CD4-positive, alpha-beta memory T cell (primary cell): Measurements from ENCODE around the gene KIFC3. TPM values are rescaled to one million over a fixed set of nuclear protein-coding genes. Genes with fewer than 3 reads are reported as not detected.
"Not testable (repeated sequence)": the region's sequence is repeated elsewhere in the genome, so short reads cannot be mapped to it uniquely, and the experiment has no call there.

Experiments
- CTCF ChIA-PET: fragments of 350-600 bp; sonication (Branson Sonifier 250); formaldehyde crosslinking; loops from one replicate; lab custom pipeline; 2021; ENCODE audit warnings: inconsistent platforms; ENCODE audit not compliant: partially characterized antibody; lab: Charles Lee
- POLR2A ChIA-PET: fragments of 350-600 bp; sonication (Branson Sonifier 250); formaldehyde crosslinking; loops from one replicate; lab custom pipeline; 2021; ENCODE audit not compliant: partially characterized antibody; lab: Charles Lee
- DNase-seq, 5 donors: peaks; one replicate each; pipeline versions ENCODE4 v3.0.0 to v3.0.0-alpha.2; 2020 to 2022; ENCODE audit warnings: mixed read lengths in 1 of 5
- H3K27ac ChIP-seq: one replicate; pipeline ENCODE4 v1.7.0; 2013; ENCODE audit warnings: low read depth, low read length
- H3K27me3 ChIP-seq: 2 replicates; pipeline ENCODE4 v1.7.0; 2013; ENCODE audit warnings: mild to moderate bottlenecking, low read length, moderate library complexity; ENCODE audit not compliant: insufficient read depth
- H3K36me3 ChIP-seq: 2 replicates; pipeline ENCODE4 v1.7.0; 2013; ENCODE audit warnings: mild to moderate bottlenecking, low read length, moderate library complexity; ENCODE audit not compliant: insufficient read depth
- H3K4me1 ChIP-seq: 2 replicates; pipeline ENCODE4 v1.7.0; 2013; ENCODE audit warnings: mild to moderate bottlenecking, low read length, moderate library complexity; ENCODE audit not compliant: insufficient read depth
- H3K4me3 ChIP-seq, 2 donors: one replicate each; pipeline ENCODE4 v1.7.0; 2013; ENCODE audit warnings: low read length in 2 of 2, mild to moderate bottlenecking in 1 of 2
- H3K9me3 ChIP-seq, 2 donors: one replicate each; pipeline ENCODE4 v1.7.0; 2013; ENCODE audit warnings: low read length in 2 of 2, control low read depth in 1 of 2; ENCODE audit not compliant: control insufficient read depth in 1 of 2
- H3K27ac Mint-ChIP-seq, 7 donors: one replicate each; pipeline ENCODE4 v1.8.0; 2020 to 2021; ENCODE audit warnings: mixed read lengths in 7 of 7, mild to moderate bottlenecking in 6 of 7, inconsistent platforms in 3 of 7, moderate library complexity in 3 of 7
- H3K27me3 Mint-ChIP-seq, 2 donors: one replicate each; pipeline ENCODE4 v1.8.0; 2020 to 2021; ENCODE audit warnings: mixed read lengths in 2 of 2
- H3K36me3 Mint-ChIP-seq, 2 donors: one replicate each; pipeline ENCODE4 v1.8.0; 2020 to 2021; ENCODE audit warnings: mixed read lengths in 2 of 2, inconsistent platforms in 1 of 2, mild to moderate bottlenecking in 1 of 2
- H3K4me1 Mint-ChIP-seq, 4 donors: one replicate each; pipeline ENCODE4 v1.8.0; 2020 to 2021; ENCODE audit warnings: mixed read lengths in 4 of 4, mild to moderate bottlenecking in 1 of 4
- H3K4me3 Mint-ChIP-seq, 8 donors: one replicate each; pipeline ENCODE4 v1.8.0; 2020 to 2021; ENCODE audit warnings: mixed read lengths in 8 of 8, mild to moderate bottlenecking in 7 of 8, moderate library complexity in 6 of 8, inconsistent platforms in 3 of 8
- H3K9me3 Mint-ChIP-seq, 8 donors: one replicate each; pipeline ENCODE4 v1.8.0; 2020 to 2021; ENCODE audit warnings: mixed read lengths in 8 of 8, mild to moderate bottlenecking in 5 of 8, inconsistent platforms in 3 of 8, moderate library complexity in 1 of 8
- intact Hi-C: fragments of 100-400 bp; cut with micrococcal nuclease; formaldehyde crosslinking; loops from one replicate; pipeline ENCODE4 v1.15.1; 2023
- polyA plus RNA-seq, 2 donors: library from polyadenylated mRNA; unstranded; fragments of 300-500 nt; fragmentation: Illumina TruSeq; gene quantifications; one replicate each; pipeline ENCODE4 v1.2.3, GENCODE V29; 2021
- total RNA-seq, 2 experiments: library from RNA; stranded (reverse); gene quantifications; one replicate each; pipeline ENCODE4 v1.2.3, GENCODE V29; 2021

KIFC3 gene
- total and polyA plus RNA-seq, 4 experiments from 2014 or later, result 1.6 to 1.9 TPM; not detected in 2

DNA sequence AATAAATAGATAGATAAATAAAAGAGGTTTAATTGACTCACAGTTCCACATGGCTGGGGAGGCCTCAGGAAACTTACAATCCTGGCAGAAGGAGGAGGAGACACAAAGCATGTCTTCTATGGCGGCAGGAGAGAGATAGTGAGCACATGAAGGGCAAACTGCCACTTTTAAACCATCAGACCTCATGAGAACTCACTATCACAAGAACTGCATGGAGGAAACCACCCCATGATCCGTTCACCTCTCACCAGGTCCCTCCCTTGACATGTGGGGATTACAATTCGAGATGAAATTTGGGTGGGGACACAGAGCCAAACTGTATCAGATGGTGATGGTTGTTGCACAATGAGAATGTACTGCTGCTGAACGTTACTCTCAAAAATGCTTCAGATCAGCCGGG is 22.5 kb downstream of the KIFC3 start:
- intact Hi-C loops, CTCF ChIA-PET, H3K4me1 Mint-ChIP-seq: not testable (repeated sequence)

DNA sequence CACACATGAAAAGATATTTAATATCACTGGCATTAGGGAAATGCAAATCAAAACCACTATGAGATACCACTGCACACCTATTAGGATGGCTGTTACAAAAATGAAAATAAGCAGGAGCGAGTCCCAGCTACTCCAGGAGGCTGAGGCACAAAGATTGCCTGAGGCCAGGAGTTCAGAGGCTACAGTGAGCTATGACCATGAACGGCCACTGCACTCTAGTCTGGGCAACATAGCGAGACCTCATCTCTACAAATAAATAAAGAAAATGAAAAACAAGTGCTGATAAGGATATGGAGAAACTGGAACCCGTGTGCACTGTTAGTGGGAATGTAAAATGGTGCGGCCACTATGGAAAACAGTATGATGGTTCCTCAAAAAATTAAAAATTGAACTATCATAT is 23.6 kb downstream of the KIFC3 start:
- no peaks in the 10 kb centered on the region for H3K4me1 Mint-ChIP-seq
- H3K4me3 ChIP-seq, result no peak overlapping the region
- H3K4me3 Mint-ChIP-seq, result no peak overlapping the region
- no peak for DNase-seq
- no peaks in the 10 kb centered on the region for H3K9me3 Mint-ChIP-seq
- H3K36me3 Mint-ChIP-seq, result no peaks in the 10 kb centered on the region
- no peaks in the 10 kb centered on the region for H3K4me1 ChIP-seq
- H3K27ac Mint-ChIP-seq, result no peak overlapping the region
- H3K27ac ChIP-seq, result no peak overlapping the region
- ChIA-PET POLR2A (no interaction called here), CTCF (no interaction called here)
- no peaks in the 10 kb centered on the region for H3K36me3 ChIP-seq
- no peaks in the 10 kb centered on the region for H3K9me3 ChIP-seq
- no peaks in the 10 kb centered on the region for H3K27me3 Mint-ChIP-seq
- H3K27me3 ChIP-seq, result no peaks in the 10 kb centered on the region
- intact Hi-C loops, result no loop called here

More for the DNA sequence above, 22.5 kb downstream of the KIFC3 start:
- DNase-seq, H3K27me3 ChIP-seq, H3K36me3 Mint-ChIP-seq, H3K27ac Mint-ChIP-seq, H3K36me3 ChIP-seq, H3K27me3 Mint-ChIP-seq, H3K27ac ChIP-seq, H3K4me3 ChIP-seq, H3K9me3 ChIP-seq, H3K4me1 ChIP-seq, H3K4me3 Mint-ChIP-seq, H3K9me3 Mint-ChIP-seq, POLR2A ChIA-PET: not testable (repeated sequence)

DNA sequence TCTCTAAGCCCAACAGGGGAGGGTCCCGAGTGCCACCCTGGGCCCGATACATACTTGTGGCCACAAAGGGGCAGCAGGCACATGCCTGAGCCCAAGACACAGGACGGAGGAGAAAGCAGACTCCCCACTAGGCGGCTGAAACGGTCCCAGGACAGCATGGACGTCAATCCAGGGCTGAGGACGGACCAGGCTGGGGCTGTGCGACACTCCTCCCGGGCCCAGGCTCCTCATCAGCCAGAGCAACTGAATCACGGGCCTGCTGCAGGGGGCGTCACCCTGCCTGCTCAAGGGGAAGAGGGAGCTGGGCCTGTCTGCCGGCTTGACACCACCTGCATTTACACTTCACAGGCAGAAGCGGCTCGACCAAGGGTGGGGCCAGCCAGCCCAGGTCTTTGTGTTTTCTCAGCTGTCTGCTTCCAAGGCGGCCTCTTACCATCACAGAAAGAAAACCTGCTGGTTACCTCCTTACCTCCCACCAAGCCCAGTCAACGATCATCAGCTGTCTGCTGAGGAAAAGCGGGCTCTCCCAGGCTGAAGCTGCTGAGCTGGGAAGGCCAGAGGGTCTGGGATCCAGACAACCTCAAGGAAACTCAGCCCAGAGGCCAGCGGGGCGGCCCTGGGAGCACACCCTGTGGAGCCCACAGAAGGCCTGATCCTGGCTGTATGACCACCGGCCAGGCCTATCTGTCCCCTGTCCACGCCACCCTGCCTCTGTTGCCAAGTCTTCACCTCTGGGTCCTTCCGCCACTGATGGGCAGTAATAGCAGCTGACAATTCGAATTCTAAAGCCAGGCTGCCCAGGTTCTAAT is 26.4 kb downstream of the KIFC3 start:
- Mint-ChIP-seq H3K9me3 (no peaks in the 10 kb centered on the region), H3K4me1 (no peaks in the 10 kb centered on the region), H3K27me3 (no peaks in the 10 kb centered on the region), H3K27ac (no peak overlapping the region), H3K4me3 (no peak overlapping the region), H3K36me3 (no peaks in the 10 kb centered on the region)
- POLR2A ChIA-PET, result no interaction called here
- no peak for DNase-seq
- intact Hi-C loops, result no loop called here
- H3K4me3 ChIP-seq, result no peak overlapping the region
- H3K9me3 ChIP-seq, result no peaks in the 10 kb centered on the region
- no peaks in the 10 kb centered on the region for H3K4me1 ChIP-seq
- CTCF ChIA-PET, result no interaction called here
- H3K27me3 ChIP-seq, result no peaks in the 10 kb centered on the region
- H3K27ac ChIP-seq, result no peak overlapping the region
- H3K36me3 ChIP-seq, result no peaks in the 10 kb centered on the region

DNA sequence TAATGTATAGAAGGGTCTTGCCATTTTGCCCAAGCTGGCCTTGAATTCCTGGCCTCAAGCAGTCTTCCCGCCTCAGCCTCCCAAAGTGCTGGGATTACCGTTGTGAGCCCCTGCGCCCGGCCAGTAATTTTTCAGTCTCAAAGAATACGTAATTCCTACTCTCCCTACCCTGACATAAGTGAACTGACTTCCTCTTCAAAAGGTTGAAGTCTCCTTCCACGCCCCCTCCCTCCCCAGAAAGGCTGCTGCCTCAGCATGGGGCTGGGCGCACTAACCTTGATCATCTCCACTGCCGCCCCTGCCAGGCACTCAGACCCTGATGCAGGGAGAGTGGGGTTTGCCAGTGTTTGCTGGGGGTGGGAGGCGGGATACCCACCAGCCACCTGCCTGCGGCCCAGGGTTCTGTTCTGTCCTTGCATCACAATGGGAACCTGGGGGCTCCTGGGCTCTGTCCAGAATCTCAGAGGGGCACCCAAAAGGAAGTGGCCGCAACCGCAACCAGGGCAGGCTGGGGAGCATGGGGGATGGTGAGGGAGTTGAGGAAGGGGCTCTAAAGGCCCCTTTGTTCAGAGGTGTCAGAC is 27.5 kb downstream of the KIFC3 start:
- H3K27ac Mint-ChIP-seq, result no peak overlapping the region
- intact Hi-C loops, result no loop called here

DNA sequence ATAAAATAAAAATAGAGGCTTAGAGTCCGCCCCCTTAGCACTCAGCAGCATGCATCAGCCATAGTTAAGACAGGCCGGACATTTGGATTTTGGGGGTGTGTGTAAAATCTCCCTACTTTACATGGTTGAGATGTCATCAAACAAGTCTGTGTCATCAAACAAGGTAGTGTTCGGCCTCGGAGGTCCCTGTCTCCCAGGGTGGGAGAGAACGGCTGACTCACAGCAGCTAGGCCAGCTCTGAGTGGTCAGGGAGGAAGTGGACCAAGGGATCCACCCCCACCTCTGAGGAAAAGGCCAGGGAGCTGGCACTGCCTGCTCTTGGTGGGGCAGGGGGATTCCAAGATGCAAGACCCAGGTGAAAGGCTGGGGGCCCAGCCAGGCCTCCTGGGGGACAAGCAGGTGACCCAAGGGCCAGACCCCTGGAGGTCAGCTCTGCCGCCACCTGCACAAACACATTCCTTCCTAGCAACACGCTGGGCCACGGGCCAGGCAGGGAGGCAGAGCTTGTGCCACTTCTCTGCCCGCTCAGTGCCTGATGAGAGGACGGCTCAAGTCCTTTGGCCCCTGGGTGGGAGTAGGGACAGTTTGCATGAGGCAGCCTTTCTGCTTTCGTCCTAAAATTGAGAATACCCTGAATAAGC is 28.5 kb downstream of the KIFC3 start:
- Histone ChIP-seq H3K9me3 (no peaks in the 10 kb centered on the region), H3K36me3 (no peaks in the 10 kb centered on the region), H3K27me3 (no peaks in the 10 kb centered on the region), H3K4me3 (no peak overlapping the region), H3K4me1 (no peaks in the 10 kb centered on the region), H3K27ac (no peak overlapping the region)
- intact Hi-C loops, result no loop called here
- no peak for DNase-seq
- no peak overlapping the region for H3K4me3 Mint-ChIP-seq
- no peaks in the 10 kb centered on the region for H3K9me3 Mint-ChIP-seq
- no peaks in the 10 kb centered on the region for H3K27me3 Mint-ChIP-seq
- ChIA-PET POLR2A (no interaction called here), CTCF (no interaction called here)
- H3K36me3 Mint-ChIP-seq, result no peaks in the 10 kb centered on the region
- no peak overlapping the region for H3K27ac Mint-ChIP-seq
- H3K4me1 Mint-ChIP-seq, result no peaks in the 10 kb centered on the region

More for the DNA sequence above, 27.5 kb downstream of the KIFC3 start:
- ChIA-PET CTCF (no interaction called here), POLR2A (no interaction called here)
- no peaks in the 10 kb centered on the region for H3K4me1 Mint-ChIP-seq
- no peaks in the 10 kb centered on the region for H3K36me3 Mint-ChIP-seq
- Histone ChIP-seq H3K9me3 (no peaks in the 10 kb centered on the region), H3K27me3 (no peaks in the 10 kb centered on the region), H3K27ac (no peak overlapping the region), H3K36me3 (no peaks in the 10 kb centered on the region), H3K4me1 (no peaks in the 10 kb centered on the region), H3K4me3 (no peak overlapping the region)
- H3K9me3 Mint-ChIP-seq, result no peaks in the 10 kb centered on the region
- DNase-seq, result no peak
- H3K4me3 Mint-ChIP-seq, result no peak overlapping the region
- H3K27me3 Mint-ChIP-seq, result no peaks in the 10 kb centered on the region

DNA sequence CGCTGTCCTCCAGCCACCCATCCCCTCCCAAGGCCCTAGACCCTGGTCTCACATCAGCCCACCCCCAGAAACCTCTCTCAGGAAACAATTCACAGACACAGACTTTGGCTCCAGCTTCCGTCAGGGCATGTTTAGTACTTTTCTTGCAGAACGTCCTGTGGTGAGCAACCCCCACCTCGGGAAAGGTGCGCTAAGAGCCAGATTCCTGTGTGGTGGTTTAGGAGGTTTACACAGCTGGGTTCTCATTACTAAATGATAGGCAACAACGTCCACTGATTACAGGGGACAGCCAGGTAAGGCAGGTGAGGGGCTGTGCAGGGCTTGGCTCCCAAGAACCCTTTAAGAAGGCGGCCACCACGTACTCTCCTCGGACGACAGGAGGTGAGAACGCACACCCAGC is 29.3 kb downstream of the KIFC3 start:
- no peaks in the 10 kb centered on the region for H3K36me3 Mint-ChIP-seq
- H3K4me1 Mint-ChIP-seq, result no peaks in the 10 kb centered on the region
- no peak overlapping the region for H3K27ac Mint-ChIP-seq
- H3K4me3 Mint-ChIP-seq, result no peak overlapping the region
- H3K27me3 Mint-ChIP-seq, result no peaks in the 10 kb centered on the region
- Histone ChIP-seq H3K36me3 (no peaks in the 10 kb centered on the region), H3K27ac (no peak overlapping the region), H3K4me1 (no peaks in the 10 kb centered on the region), H3K9me3 (no peaks in the 10 kb centered on the region), H3K27me3 (no peaks in the 10 kb centered on the region), H3K4me3 (no peak overlapping the region)
- no peaks in the 10 kb centered on the region for H3K9me3 Mint-ChIP-seq
- intact Hi-C loops, result no loop called here
- ChIA-PET POLR2A (no interaction called here), CTCF (no interaction called here)
- DNase-seq, result no peak

DNA sequence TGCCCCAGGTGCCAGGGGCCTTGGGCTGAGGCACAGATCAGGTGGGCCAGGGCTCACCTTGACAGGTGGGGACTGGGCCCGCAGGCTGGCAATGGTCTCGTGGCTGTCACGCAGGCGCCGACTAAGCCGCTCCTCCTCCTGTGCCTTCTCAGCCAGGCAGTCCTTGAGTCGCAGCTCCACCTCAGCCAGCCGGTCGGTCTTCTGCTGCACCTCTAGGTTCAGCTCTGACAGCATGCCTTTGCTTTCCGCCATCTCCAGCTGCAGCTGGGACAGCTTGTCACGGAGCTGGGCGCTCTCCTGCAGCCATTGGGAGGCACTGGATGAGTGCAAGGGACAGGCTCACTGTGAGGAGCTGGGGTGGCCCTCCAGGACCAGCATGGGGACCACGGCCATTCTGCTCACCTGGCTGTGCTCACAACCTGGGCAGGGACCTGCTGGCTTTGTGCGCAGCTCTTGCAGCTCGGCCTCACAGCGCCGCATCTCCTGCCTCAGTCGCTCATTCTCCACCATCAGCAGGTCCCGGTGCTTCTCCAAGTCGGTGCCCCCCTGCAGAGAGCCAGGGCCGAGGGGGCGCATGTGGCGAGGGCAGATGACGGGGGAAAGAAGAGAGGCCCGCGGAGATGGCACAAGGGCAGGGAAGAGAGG is 31.0 kb downstream of the KIFC3 start:
- Histone ChIP-seq H3K9me3 (no peaks in the 10 kb centered on the region), H3K36me3 (no peaks in the 10 kb centered on the region), H3K4me1 (no peaks in the 10 kb centered on the region), H3K27ac (no peak overlapping the region), H3K4me3 (no peak overlapping the region), H3K27me3 (no peaks in the 10 kb centered on the region)
- Mint-ChIP-seq H3K4me3 (no peak overlapping the region), H3K9me3 (no peaks in the 10 kb centered on the region), H3K27ac (peak overlapping the region in 1 of 7 donors; percentile 11), H3K27me3 (no peaks in the 10 kb centered on the region), H3K36me3 (no peaks in the 10 kb centered on the region), H3K4me1 (no peaks in the 10 kb centered on the region)
- CTCF ChIA-PET, result no interaction called here
- DNase-seq, result no peak
- intact Hi-C loops, result no loop called here
- POLR2A ChIA-PET, result no interaction called here
